NCI-H2196 (cell line): ENCODE results near the gene MELTF.

ENCODE experiments used
- DNase-seq: peaks from one replicate; lab custom pipeline; 2025; ENCODE audit not compliant: unreplicated experiment; lab: John Stamatoyannopoulos, UW

MELTF gene

GRCh38 chr3:196995027-196995426, 34.6 kb downstream of the MELTF start:
- DNase-seq = no peak

GRCh38 chr3:196994056-196994455, 35.6 kb downstream of the MELTF start:
- DNase-seq = no peak

GRCh38 chr3:196992461-196993065, 37.1 kb downstream of the MELTF start:
- DNase-seq = no peak

GRCh38 chr3:196991581-196992460, 37.8 kb downstream of the MELTF start:
- no peak for DNase-seq

DNA sequence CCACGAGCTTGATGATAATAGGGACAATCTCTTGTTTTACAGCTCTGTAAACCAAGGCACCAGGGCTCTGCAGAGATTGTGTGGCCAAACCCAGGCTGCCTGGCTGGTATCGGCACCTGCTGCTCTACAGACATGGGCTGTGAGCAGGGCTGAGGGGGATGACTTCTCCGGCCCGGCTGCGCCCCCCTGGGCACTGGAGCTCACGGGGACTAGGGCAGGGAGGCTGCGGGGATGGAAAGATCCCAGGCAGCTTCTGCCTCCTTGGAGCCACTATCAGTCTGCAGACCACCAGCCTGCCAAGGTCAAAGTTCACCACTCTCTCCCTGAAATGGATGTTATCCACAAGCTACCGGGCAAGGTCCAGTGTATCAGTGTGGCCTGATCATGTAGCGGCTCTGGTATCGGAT, 39.0 kb downstream of the MELTF start:
- DNase-seq = no peak

DNA sequence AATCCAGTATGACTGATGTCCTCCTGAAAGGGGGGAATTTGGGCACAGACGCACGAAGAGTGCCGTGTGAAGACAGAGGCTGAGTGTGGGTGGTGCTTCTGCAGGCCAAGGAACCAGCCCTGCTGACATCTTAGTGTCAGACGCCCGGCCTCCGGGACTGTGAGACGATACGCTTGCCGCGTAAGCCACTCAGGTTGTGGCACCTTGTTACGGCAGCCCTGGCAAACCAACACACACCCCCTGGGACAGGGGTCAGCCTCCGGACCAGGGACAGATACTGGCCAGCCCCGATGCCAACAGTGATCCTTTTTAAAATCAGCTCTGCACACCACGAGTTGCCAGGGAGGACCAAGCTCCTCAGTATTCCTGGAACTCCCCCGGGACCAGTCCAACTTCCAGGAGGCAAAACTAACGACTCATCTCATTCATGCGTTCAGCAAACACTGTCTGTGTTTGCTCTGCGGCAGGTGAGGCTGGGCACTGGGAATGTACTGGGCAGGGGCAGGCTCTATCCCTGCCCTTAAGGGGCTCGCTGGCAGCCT, 39.8 kb downstream of the MELTF start:
- peak; percentile 72 for DNase-seq

DNA sequence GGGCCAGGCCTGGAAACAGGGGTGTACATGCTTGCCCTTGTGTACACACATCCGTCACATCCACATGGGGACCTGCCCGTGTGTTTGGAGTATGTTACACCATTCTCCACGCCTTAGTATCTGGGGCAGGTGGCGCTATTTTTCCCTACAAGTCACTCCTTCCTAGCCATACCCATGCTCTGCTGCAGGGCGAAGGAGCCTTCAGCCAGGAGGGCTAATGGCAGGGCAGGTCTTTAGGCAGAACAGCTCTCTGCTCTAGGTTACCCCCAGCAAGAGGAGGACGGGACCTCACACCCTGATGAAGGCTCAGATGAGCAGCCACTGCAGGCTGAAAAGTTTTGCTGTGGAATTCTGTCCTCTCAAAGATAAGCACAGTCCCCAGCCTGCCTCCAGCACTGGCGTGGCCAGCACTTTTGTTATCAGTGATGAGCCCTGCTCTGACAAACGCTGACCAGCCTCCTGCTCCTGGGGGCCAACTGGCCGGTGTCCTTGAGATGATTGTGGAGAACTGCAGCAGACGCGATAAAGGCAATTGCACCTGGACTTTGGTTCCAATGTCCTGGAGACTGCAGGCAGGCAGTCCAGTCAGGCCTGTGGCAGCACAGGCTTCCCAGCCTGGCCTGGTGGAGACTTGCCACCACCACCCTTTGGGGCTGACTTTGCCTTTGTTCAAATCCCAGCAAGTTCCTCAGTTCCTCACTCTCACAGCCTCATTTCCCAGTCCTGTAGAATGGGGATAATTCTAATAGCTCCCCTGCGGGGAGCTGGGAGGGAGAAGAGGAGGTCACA, 41.2 kb downstream of the MELTF start:
- no peak for DNase-seq

DNA sequence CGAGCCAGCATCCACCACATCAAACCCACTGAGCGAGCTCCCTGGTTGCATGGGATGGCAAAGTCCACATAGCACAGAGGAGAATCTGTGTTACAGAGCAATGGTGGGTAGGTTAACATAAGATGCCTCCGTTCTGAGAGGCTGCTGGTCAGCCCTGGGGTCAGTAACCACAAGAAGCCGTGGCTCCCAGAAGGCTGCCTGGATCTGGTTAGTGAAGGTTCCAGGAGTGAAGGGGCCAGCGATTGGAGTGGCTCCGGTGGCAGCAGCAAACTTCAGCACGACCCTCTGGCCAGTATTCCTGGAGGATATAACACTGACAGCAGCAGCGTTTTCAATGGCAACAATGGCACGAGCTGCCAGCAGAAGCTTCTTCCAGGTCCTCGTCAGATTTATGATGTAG, 42.6 kb downstream of the MELTF start:
- no peak for DNase-seq

- DNase-seq = no peak
Observed at GRCh38 chr3:196985954-196986885, 43.4 kb downstream of the MELTF start.

GRCh38 chr3:196985298-196985697, 44.3 kb downstream of the MELTF start:
- no peak for DNase-seq

DNA sequence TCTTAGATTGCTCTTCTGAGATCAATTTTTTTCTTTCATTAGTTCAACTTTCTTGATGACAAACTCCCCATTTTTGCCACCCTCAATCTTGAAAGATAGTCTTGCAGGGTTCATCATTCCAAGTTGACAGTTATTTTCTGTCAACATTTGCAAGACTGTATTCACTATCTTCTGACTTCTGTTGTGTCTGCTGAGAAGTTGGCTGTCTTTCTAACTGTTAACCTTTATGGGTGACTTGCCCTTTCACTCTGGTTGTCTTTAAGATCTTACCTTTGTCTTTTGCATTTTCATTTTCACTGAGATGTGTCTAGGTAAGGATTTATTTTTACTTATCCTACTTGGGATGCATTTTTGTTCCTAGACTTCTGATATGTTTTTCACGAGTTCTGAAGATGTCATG, 46.4 kb downstream of the MELTF start:
- DNase-seq = no peak

GRCh38 chr3:196981657-196982056, 48.0 kb downstream of the MELTF start:
- no peak for DNase-seq

GRCh38 chr3:196979545-196979944, 50.1 kb downstream of the MELTF start:
- no peak for DNase-seq

GRCh38 chr3:196976941-196977340, 52.7 kb downstream of the MELTF start:
- no peak for DNase-seq

GRCh38 chr3:196975349-196975748, 54.3 kb downstream of the MELTF start:
- DNase-seq = no peak

- no peak for DNase-seq
Observed at GRCh38 chr3:196974661-196975060, 55.0 kb downstream of the MELTF start.

GRCh38 chr3:196971094-196971698, 58.4 kb downstream of the MELTF start:
- DNase-seq = peak; percentile 63

DNA sequence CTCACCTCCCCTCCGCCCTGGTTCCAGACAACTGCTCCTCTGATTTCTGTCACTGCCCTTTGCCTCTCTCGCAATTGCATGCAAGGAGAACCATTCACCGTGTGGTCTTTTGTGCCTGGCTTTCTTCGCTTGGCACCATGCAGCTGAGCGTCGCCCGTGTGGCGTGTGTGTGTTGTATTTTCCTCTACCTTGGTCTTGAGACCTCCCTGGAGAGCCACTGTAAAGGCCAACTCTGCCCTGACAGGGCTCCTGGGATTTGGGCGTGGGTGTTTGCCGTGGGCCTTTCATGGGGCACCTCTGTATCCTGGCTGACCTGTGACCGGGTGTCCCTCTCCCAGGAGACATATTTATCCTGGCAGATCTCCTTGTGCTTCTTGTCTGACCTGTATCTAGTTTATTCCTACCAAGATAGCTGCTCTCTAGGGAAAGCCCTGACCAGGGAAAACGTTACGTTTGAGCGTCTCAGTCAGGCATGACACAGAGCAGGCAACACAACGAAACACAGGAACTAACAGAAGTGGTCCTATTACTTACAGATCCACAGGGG, 59.0 kb downstream of the MELTF start:
- no peak for DNase-seq

DNA sequence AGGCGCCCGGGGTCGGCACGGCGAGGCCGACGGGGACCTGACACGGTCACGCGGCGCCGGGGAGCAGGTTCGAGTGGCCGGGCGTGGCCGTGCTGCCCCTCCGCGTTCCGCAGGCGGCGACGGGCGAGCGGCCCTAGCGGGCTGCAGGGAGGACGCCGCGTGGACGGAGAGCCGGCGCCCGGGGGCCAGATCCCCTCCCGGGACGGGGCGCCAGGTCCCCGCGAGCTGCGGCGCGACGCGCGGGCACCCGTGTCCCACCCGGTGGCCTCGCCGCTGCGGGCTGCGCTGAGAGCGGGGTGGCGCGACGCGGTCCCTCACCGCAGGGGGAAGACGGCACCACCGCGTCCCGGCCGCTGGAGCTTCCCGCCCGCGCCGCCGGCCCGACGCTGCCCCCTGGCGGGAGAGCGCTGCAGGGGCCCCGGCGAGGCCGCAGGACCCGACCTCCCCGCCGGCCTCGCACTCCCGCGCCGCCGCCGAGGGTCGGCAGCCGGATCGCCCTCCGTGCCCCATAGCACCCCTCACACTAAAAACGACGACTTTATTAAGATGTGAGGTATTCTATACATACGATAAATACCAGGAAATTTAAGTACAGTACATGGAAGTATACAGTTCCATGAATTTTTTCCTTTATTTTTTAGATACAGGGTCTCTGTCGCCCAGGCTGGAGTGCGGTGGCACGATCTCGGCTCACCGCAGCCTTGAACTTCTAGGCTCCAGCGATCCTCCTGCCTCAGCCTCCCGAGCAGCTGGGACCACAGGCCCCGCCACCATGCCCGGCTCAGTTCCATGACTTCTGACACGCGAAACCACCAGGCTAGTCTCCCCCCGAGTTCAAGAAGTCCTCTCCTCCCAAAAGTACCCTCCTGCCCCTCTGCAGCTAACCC, 59.7 kb downstream of the MELTF start:
- peak; percentile 91 for DNase-seq
